Esophagus squamous epithelium (tissue), 5 donors: Measurements from ENCODE around the gene SNCB. TPM values are rescaled to one million over a fixed set of nuclear protein-coding genes. Genes with fewer than 3 reads are reported as not detected.

Experiments
- DNase-seq: peaks from one replicate; lab custom pipeline; 2025; lab: John Stamatoyannopoulos, UW
- H3K27ac ChIP-seq, 4 donors: fragments of 200-600 bp; sonication (generic); one replicate each; pipeline ENCODE4 v1.5.1; 2016 to 2019; ENCODE audit warnings: mild to moderate bottlenecking in 1 of 4
- H3K27me3 ChIP-seq, 4 donors: fragments of 200-600 bp; sonication (generic); 1 replicate in 3 of 4; 2 replicates in 1 of 4; pipeline versions ENCODE4 v1.5.1 to v1.6.0; 2017 to 2021; ENCODE audit warnings: antibody characterized with exemption in 1 of 4
- H3K36me3 ChIP-seq, 3 donors: fragments of 200-600 bp; sonication (generic); one replicate each; pipeline ENCODE4 v1.5.1; 2016 to 2019
- H3K4me1 ChIP-seq, 3 donors: fragments of 200-600 bp; sonication (generic); one replicate each; pipeline ENCODE4 v1.5.1; 2017 to 2019
- H3K4me3 ChIP-seq, 4 donors: fragments of 200-600 bp; sonication (generic); 1 replicate in 3 of 4; 2 replicates in 1 of 4; pipeline ENCODE4 v1.5.1; 2016 to 2019; ENCODE audit warnings: mild to moderate bottlenecking in 2 of 4, moderate library complexity in 1 of 4
- H3K9me3 ChIP-seq, 3 donors: fragments of 200-600 bp; sonication (generic); one replicate each; pipeline ENCODE4 v1.5.1; 2016 to 2019
- POLR2A ChIP-seq, 4 donors: fragments of 450-650 bp; IDR thresholded peaks; one replicate each; pipeline ENCODE4 v1.6.1; 2017; ENCODE audit warnings: antibody characterized with exemption in 4 of 4, mild to moderate bottlenecking in 4 of 4, moderate library complexity in 3 of 4
- WGBS, 2 donors: methylation state at CpG; one replicate each; pipeline ENCODE4 v1.1.5; 2018; 5-methylcytosine and 5-hydroxymethylcytosine counted together
- intact Hi-C: fragments of 100-400 bp; cut with DNase I; formaldehyde crosslinking; loops from one replicate; pipeline ENCODE4 v1.15.0; 2022
- total RNA-seq, 4 donors: library from RNA; depleted of rRNA; stranded (reverse); fragments of >200 nt; gene quantifications; one replicate each; pipeline ENCODE4 v1.1.0, GENCODE V29; 2016
- TF ChIP-seq, protein P1 (sequence below), 6 experiments: fragments of 450-650 bp in 4 of 6; fragments of 200-600 bp in 2 of 6; sonication (generic) in 2 of 6; IDR thresholded peaks; one replicate each; pipeline ENCODE4 v1.5.1; 2016 to 2019; ENCODE audit warnings: antibody characterized with exemption in 6 of 6, mild to moderate bottlenecking in 4 of 6, moderate library complexity in 4 of 6
- donor health status: DM: yes; HTN: yes; CAD: no.

The SNCB gene
- total RNA-seq, 4 donors from 2014 or later: not detected

- no peak overlapping the region for H3K27ac ChIP-seq
- TF ChIP-seq, protein P1, sequence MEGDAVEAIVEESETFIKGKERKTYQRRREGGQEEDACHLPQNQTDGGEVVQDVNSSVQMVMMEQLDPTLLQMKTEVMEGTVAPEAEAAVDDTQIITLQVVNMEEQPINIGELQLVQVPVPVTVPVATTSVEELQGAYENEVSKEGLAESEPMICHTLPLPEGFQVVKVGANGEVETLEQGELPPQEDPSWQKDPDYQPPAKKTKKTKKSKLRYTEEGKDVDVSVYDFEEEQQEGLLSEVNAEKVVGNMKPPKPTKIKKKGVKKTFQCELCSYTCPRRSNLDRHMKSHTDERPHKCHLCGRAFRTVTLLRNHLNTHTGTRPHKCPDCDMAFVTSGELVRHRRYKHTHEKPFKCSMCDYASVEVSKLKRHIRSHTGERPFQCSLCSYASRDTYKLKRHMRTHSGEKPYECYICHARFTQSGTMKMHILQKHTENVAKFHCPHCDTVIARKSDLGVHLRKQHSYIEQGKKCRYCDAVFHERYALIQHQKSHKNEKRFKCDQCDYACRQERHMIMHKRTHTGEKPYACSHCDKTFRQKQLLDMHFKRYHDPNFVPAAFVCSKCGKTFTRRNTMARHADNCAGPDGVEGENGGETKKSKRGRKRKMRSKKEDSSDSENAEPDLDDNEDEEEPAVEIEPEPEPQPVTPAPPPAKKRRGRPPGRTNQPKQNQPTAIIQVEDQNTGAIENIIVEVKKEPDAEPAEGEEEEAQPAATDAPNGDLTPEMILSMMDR (IDR thresholded peaks at IDR 0.05): no peak
- H3K36me3 ChIP-seq: no peaks in the 10 kb centered on the region
- 30 to 41% methylated on average over 5 to 7 of the region's 8 CpGs for WGBS, 2 donors
- intact Hi-C loops: no loop called here
- H3K9me3 ChIP-seq: no peaks in the 10 kb centered on the region
- H3K27me3 ChIP-seq: peaks cover 9 to 84% (median 14%) of the 10 kb centered on the region in 4 donors
- peaks cover 13 to 21% (median 16%) of the 10 kb centered on the region in 3 donors for H3K4me1 ChIP-seq
- no peak overlapping the region for H3K4me3 ChIP-seq
- DNase-seq: no peak
These were observed 15.4 kb downstream of the SNCB start for GRCh38 chr5:176614805-176615478.

- no peak overlapping the region for H3K4me3 ChIP-seq
- H3K27me3 ChIP-seq: peaks cover 0 to 80% (median 0%) of the 10 kb centered on the region in 4 donors
- H3K27ac ChIP-seq: no peak overlapping the region
- TF ChIP-seq POLR2A (IDR thresholded peaks at IDR 0.05): no peak
- TF ChIP-seq, protein P1 (IDR thresholded peaks at IDR 0.05): no peak
- WGBS, 2 donors: 45 to 60% methylated on average over 1 to 2 of the region's 2 CpGs
- no peak for DNase-seq
- H3K36me3 ChIP-seq: no peaks in the 10 kb centered on the region
- intact Hi-C loops: no loop called here
- H3K4me1 ChIP-seq: peaks cover 11 to 19% (median 13%) of the 10 kb centered on the region in 3 donors
- no peaks in the 10 kb centered on the region for H3K9me3 ChIP-seq
These were observed 17.5 kb downstream of the SNCB start for GRCh38 chr5:176612855-176613254.

DNA sequence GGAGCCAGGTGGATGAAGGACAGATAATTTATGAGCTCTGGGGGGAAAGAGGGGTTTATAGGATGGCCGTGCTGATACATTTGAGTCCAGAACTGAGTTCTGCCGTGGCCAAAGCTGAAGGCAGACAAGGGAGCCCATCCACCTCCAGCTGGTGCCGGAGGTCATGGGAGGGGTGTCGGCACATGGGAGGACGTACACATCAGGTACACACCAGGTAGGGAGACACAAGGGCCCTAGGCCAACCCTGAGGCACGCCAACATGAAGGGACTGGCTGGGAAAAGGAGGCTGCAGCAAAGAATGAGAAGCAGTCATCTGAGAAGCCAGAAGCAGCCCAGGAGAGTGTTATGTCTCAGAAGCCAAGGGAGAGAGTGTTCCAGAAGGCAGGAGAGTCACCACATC is 18.3 kb downstream of the SNCB start:
- no peaks in the 10 kb centered on the region for H3K9me3 ChIP-seq
- no peak overlapping the region for H3K4me3 ChIP-seq
- peaks cover 11 to 19% (median 13%) of the 10 kb centered on the region in 3 donors for H3K4me1 ChIP-seq
- no peak for DNase-seq
- WGBS, 2 donors: 79 to 82% methylated on average over 6 of the region's 6 CpGs
- peaks cover 0 to 74% (median 0%) of the 10 kb centered on the region in 4 donors for H3K27me3 ChIP-seq
- no peaks in the 10 kb centered on the region for H3K36me3 ChIP-seq
- no peak overlapping the region for H3K27ac ChIP-seq
- intact Hi-C loops: no loop called here
- TF ChIP-seq, protein P1 (IDR thresholded peaks at IDR 0.05): no peak
- no peak for TF ChIP-seq POLR2A (IDR thresholded peaks at IDR 0.05)

GRCh38 chr5:176611435-176611834 is 18.9 kb downstream of the SNCB start:
- H3K27ac ChIP-seq: no peak overlapping the region
- peaks cover 11 to 19% (median 13%) of the 10 kb centered on the region in 3 donors for H3K4me1 ChIP-seq
- TF ChIP-seq, protein P1 (IDR thresholded peaks at IDR 0.05): no peak
- no peak for TF ChIP-seq POLR2A (IDR thresholded peaks at IDR 0.05)
- intact Hi-C loops: no loop called here
- no peak overlapping the region for H3K4me3 ChIP-seq
- H3K27me3 ChIP-seq: peaks cover 0 to 71% (median 0%) of the 10 kb centered on the region in 4 donors
- DNase-seq: no peak
- H3K9me3 ChIP-seq: no peaks in the 10 kb centered on the region
- H3K36me3 ChIP-seq: no peaks in the 10 kb centered on the region
- 12 to 16% methylated on average over 10 of the region's 10 CpGs for WGBS, 2 donors

GRCh38 chr5:176610435-176610773 is 19.9 kb downstream of the SNCB start:
- Histone ChIP-seq H3K36me3 (no peaks in the 10 kb centered on the region), H3K4me1 (peaks cover 11 to 19% (median 13%) of the 10 kb centered on the region in 3 donors), H3K4me3 (peak overlapping the region; percentile 60 to 83 (median 63)), H3K27me3 (peaks cover 0 to 61% (median 0%) of the 10 kb centered on the region in 4 donors), H3K27ac (peak overlapping the region in 3 of 4 donors; percentile 17 to 55 (median 36)), H3K9me3 (no peaks in the 10 kb centered on the region)
- intact Hi-C loops: no loop called here
- no peak for TF ChIP-seq POLR2A (IDR thresholded peaks at IDR 0.05)
- WGBS, 2 donors: no CpG with 5 or more reads among the region's 31 CpGs
- no peak for DNase-seq
